NCI-H82 treated with DMSO at 0.1 percent for 48 hours (cell line): ENCODE data around the gene GRAPL.
"Not testable (repeated sequence)": the region's sequence is repeated elsewhere in the genome, so short reads cannot be mapped to it uniquely, and the experiment has no call there.

ENCODE experiments used
- DNase-seq: peaks from one replicate; lab custom pipeline; 2025; ENCODE audit not compliant: unreplicated experiment; lab: John Stamatoyannopoulos, UW

The GRAPL gene

DNA sequence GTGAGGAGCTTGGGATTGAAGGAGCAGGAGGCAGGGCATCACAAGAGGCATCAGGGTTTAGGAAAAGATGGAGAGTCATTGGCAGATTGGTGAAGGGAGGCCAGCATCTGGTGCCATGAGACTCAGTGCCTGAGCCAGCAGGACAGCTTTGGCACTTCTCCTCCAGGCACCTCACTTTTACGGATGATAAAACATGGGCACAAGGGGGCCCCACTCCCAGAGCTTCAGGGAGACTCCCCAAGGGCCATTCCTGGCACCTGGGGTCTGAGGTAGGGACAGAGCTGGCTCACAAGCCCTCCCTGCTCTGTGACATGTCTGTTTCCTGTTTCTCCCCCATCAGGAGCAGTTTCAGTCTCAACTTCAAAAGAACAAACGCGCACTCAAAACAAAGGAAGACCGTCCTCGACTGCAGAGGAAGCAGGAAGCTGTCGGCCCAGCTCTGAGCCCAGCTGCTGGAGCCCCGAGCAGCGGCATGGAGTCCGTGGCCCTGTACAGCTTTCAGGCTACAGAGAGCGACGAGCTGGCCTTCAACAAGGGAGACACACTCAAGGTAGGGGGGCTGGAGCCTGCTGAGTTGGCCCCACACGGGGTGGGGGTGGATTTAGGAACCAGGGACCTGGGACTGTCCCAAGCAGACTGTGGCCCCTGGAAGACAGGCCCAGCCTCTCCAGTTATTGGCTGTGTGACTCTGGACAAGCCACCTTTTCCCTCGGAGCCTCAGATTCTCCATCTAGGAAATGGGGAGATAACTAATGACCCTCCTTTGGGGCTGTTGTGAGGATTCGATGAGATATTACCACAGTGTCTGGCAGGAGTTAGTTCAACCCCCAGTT lies at the start of gene GRAPL:
GRAPL (plus strand) TSS at position 442 of the 833 bp plus-strand sequence; CDS start at position 473, 31 bp downstream.
- DNase-seq = not testable (repeated sequence)

DNA sequence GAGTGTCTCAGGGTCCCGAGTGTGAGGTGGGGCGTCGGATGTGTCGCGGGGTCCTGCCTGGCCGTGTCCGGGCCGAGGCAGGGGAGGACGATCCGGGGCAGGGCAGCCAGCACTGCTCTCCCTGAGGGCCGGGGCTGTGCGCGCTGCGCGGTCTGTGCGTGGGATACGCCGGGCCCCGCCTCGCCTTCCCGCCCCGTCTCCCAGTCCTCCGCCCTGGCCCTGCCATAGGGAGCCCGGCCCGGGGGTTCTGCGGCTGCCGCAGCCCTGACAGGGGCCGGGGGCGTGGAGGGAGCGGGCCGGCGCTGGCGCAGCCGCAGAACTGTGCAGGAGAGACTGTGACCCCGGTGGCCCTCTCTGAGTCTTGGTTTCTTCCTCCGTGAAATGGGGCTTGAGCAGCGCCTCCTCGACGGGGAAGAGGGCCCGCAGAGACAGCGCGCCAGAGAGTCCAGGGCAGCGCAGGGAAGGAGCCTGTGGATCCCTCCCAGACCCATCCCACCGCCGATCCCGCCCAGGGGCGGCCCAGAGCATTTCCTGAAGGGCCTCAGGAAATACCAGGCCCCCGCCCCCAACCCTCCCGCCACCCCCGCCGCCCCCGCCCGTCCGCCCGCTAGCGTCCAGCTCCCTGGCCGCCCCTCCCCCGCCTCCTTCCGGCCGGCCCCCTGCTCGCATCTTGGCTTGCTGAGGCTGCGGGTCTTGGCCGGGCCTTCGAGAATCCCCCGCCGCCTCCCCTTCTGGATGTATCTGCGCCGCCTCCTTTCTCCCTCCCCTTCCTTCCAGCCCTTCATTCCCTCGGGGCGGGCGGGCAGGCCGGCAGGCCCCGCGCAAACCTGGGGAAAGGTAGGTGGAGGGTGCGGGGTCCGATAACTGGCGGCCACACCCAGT lies 38.3 kb upstream of the GRAPL start:
- DNase-seq = not testable (repeated sequence)

DNA sequence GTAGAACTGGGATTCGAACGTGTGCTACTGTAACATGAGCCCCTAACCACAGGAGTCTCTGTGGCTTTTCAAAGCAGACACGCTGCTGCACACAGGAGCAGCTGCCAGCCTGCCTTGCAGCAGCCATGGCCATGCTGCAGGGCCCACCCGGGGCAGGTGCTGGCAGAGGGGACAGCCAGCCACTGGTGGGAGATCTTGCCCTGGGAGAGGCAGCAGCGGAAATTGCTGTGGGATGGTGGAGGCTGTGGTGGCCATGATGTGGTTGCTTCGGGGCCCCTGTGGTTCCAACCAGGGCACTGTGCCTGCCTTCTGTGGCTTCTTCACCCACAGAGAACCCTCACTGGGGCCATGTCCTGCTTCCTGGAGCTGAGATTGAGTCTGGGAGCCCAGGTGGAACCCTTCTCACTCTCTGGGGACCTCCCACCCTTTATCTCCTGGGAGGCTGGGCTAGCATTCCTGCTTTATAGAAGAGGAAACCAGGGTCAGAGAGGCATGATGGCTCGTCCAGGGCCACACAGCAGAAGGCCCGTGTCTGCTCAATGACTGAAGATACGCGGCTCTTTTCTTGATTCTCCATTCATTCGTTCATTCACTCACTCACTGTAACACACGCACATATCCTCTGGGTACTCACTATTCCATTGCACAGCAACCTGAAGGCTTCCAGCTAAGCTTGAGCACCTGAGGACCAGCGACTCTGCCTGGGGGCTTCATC lies 37.2 kb upstream of the GRAPL start:
- not testable (repeated sequence) for DNase-seq

DNA sequence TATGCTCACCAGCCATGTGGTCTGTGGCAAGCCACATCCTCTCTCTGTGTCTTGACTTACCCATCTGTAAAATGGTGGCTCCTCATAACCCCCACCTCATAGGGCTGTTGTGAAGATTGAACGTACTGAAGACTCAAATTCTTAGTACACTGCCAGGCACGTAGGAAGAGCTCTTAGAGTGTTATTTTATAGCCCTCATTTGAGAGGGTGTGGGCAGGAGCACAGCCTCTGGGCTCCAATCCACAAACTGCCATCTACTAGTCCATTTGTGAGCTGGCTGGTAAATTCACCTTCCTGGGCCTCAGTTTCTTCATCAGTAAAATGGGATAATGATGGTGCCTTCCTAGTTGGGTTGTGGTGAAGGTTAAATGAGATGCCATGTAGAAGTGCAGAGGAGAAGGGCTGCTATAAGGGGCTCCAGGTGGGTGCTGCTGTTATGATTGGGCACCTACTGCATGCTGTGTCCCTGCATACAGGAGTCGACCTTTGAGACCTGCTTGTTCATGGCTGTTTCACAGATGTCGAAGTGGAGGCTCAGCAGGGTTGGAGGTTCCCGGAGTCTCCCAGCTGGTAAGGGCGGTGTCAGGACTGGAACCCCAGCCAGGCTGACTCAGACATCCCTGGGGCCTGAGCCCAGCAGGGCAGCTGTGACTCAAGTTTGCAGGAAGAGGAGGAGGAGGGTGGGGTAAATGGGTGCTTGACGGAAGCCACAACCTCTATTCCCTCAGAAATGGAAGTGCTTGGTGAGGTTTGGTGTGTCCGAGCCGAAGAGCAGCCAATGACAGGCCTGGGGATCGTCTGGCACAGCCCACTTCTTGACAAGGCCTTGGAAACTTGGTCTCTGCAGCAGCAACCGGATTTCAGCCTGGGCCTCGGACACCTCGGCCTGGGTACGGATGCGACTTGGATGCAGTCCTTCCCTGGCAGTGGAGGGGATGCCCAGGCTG lies 34.4 kb upstream of the GRAPL start:
- DNase-seq = not testable (repeated sequence)

DNA sequence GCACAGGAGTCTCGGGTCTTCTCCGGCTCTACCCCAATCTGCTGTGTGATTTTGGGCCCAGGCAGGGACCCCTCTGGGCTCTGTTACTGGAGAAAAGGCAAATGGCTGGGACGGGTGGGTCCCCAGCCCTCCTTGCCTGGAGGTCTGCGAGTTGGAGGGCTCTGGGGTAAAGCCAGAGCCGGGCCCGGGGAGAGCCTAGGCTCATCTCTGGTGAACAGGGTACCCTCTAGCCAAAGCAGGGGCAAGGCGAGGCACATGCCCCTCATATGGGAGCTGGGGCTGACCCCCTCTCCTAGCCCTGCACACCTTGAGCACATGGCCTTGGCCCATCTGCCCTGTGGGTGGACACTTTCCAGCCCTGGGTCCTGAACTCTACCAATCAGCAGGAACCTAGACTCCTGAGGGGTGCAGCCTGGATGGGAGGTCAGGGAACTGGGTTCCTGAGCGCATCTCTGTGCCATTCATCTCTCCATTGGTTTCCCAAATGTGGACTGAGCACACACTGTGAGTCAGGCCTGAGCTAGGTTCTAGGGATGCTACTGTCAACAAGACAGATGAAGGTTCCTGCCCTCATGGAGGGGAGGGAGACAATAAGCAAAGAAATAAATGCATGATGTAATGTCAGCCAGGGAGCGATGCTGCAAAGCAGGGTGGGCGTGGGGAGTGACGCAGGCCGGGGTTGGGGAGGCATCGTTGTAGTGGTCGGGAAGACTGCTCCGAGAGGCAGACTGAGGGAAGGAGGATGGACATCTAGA lies 33.5 kb upstream of the GRAPL start:
- DNase-seq = not testable (repeated sequence)

DNA sequence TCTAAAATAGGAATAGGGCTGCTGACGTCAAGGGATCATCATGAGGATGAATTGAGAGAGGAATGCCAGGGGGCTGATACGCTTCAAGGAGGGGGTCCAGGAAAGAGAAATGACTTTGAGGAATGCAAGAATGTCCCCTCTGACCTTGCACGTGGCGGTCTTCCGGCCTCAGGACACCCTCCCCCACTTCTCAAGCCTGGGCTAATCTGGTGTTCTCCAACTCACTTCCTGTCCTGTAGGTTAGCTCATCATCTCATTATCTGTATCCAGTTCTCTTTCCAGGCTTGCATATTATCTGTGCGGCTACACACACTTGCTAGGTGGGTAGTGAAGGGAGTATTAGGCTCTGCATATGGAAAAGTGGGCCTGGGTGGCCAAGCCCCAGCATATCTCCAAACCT lies 18.9 kb upstream of the GRAPL start:
- DNase-seq = not testable (repeated sequence)

DNA sequence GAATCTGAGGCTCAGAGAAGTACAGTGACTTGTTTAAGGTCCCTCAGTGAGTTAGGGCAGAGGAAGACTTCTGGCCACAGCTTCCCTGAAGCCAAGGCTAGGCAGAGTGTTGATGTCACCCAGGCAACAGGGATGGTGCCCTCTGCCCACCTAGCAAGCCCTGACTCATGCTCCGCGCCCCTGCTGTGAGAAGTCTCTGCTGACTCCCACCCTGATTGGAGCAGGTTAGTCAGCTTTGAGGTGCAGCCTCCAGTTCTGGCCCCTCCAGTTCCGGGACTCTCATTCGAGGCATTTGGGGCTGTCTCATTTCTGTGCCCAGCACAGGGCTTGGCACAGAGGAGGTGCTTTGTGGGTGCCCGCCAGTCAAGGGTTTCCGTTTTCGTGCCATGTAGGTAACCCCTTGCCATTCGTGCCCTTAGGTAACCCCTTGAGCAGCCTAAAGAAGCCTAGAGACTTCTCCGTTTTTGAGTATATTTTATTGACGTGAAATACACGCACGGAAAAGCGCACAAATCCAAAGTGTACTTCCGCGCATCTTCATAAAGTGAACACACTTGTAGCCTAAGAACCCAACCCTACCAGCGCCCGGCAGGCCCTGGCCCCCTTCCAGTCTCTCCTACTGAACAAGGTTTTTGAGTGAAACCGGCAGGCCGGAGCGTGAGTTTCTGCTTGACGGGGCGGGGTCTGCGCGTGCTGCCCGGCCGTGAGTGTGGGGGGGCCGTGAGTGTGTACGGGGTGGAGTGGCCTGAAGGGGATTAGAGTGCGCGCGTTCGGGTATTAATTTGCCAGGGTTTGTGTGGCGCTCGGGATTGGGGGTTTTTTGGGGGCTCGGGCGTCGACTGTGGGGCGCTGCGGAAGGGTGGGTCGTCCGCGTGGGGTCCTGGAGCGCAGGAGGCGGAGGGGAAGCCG lies 16.9 kb upstream of the GRAPL start:
- DNase-seq = not testable (repeated sequence)

DNA sequence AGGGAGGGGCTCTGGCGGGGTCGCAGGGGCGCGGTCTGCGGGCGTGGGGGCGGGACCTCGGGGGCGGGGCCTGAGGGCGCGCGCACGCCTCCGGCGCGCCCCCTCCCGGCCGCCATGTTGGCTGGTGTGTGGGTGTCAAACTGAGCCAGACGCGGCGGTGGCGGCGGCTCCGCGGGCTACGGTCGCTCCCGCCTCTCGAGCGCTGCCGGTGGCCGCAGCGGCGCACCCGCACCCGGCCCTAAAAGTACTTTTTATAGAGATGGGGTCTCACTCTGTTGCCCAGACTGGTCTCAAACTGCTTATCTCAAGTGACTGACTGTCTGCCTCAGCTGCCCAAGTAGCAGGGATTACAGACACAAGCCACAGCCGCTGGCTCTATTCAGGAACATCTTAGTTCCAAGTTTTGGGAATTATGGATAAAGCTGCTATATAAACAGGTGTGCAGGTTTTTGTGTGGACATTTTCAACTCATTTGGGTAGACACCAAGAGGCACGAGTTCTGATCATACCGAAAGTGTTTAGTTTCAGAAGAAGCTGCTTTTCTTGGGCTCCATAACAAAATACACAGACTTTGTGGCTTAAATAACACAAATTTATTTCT lies 16.2 kb upstream of the GRAPL start:
- DNase-seq = not testable (repeated sequence)

DNA sequence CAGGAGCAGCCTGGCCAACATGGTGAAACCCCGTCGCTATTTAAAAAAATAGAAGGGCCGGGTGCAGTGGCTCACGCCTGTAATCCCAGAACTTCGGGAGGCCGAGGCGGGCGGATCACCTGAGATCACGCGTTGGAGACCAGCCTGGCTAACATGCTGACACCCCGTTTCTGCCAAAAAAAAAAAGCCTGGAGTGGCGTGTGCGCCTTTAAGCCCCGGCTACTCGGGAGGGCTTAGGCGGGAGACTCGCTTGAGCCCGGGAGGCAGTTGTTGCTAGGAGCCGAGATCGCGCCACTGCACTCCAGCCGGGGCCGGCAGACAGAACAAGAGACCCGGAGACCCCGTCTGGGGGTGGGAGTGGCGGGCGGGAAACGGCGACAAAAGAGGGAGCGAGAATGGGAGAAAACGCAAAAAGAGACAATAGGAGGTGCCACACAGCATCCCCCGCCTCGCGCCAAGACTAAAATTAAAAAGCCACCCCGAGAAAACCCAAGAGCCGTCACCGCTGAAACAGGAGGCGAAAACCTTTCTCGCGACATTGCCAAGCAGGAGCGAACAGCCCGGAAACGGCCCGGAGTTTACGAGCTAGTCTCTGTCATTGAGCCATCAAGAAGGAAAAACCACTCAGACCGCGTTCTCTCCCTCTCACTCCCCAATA lies 15.5 kb upstream of the GRAPL start:
- DNase-seq = not testable (repeated sequence)

DNA sequence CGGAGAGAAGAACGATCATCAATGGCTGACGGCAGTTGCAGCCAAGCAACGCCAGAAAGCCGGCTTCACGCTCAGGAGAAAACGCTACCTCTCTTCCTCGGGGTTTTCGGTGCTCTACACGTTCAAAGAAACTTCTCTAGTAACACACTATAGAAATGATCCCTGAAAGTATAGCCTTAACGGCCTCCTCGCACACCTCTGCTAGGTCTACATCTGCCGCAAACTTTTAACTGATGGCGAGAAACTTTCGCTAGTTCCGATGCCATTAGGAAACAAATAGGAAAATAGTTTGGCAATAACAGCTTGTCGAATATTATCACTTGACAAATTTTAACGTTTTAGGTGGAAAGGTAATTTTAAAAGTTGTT lies 14.9 kb upstream of the GRAPL start:
- DNase-seq = not testable (repeated sequence)

DNA sequence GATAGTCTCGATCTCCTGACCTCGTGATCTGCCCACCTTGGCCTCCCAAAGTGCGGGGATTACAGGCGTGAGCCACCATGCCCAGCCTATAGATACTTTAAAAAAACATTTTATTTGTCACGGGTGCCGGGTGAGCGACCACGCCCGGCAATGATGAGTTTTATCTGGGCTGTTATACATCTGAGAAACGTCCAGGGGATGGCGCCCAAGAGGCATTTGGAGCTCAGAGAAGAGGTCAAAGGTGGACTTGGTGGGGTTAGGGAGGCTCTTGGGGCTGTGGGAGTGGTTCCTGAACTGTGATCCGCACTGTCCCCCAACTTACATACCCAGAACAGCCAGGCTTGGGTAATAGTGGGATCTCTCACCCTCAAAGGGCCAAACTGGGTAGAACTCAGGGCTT lies 8.7 kb upstream of the GRAPL start:
- not testable (repeated sequence) for DNase-seq

DNA sequence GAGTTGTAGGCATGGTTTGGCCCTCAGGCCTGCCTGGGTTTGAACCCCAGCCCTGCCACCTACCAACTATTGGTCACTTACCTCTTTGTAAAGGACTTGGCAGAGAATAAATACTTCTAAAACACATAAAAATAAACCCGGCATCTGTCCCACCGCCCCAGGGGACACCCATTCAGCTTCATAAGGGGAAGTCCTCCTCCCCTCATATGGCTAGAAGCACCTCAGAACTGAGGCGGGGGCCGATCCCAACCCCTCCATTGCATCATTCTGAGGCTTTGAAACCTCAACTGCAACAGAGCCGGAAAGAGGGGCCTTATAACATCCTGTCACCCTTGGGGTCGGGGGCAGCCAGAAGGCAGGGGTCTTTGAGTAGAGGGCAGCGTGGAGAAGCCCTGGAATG lies 2.1 kb upstream of the GRAPL start:
- DNase-seq = not testable (repeated sequence)

DNA sequence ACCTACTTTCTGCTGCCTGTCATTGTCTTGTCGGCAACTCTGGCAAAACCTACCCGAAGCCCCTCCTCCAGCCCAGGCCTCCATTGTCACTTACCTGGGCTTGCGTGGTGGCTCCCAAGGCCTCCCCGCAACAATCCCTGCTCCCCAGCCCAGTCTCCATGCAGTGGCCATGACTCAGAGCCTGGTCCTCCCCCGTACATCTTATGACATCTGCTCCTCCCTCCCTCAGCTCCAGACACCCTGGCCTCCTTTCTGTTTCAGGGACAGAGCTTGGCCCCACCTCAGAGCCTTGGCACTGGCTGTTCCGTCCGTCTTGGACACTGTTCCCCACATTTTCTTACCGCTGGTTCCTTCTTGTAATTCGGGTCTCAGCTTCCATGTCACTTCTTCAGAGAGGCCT lies 2.1 kb downstream of the GRAPL start:
- DNase-seq = not testable (repeated sequence)

DNA sequence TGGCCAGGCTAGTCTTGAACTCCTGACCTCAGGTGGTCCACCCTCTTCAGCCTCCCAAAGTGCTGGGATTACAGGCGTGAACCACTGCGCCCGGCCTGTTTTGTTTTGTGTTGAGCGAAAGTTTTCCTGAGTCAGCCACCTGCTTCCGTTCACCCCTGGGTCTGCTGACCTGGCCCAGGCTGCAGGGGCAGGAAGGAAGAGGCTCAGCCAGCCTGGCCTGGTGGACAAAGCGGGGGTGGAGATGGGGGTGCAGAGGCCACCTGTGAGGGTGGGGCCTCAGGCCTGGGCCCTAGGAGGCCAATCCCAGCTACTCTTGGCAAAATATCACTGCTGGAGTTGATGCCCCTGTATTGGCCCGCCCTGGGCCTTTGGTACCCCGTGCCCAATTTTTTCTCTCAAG lies 3.7 kb downstream of the GRAPL start:
- not testable (repeated sequence) for DNase-seq

DNA sequence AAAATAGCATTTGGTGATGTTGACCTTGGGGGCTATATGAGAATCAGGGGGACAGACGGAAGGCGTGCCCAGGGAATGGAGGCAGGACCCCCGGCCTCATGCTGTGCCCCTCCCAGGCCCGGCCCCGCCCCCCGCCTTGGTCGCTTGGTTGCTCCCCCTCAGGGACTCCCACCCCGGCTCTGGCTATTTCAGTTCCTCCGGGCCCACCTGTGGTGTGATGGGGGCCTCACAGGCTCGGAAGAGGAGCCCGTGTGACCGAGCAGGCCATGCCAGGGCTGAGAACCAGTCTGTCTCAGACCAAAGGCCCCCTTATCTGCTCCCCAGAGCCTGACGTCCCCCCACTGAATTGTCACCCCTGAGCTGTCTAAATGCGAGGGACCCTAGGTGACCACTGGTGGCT lies 4.4 kb downstream of the GRAPL start:
- not testable (repeated sequence) for DNase-seq

DNA sequence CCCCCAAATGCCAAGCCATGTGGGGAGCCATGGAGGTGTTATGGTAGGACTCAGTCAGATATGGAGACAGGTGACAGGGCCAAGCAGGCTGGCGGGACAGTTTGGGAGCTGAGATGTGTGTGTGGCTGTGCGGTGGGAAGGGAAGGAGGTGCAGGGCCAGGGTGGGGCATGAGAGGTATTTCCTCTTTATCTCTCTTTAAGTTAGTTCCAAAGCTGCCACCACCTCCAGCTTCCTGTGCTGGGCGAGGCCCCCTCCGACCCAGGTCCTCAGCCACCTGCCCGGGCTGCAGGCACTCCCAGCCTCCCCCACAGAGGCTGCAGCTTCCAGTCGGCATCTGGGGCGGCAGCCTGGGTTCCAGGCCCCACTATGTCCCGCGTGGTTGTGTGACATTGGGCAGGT lies 6.4 kb downstream of the GRAPL start:
- DNase-seq = not testable (repeated sequence)

DNA sequence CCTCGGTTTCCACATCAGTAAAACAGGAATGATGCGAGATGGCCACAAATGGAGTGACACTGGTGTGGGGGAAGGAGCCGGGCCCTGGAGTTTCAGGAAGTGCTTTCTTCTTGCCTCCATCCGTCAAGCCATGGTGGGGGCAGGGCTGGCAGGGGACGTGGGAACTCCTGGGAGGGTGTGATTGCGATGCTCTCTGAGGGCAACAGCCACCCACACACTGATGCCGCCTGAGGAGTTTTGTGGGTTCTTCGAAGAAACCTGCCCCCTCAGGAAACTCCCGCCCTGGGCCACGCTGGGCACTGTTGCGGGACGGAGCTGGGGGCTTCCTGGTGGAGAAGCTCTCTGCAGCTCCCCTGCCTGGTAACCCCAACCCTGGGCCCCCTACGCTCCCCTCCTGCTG lies 8.0 kb downstream of the GRAPL start:
- DNase-seq = not testable (repeated sequence)
